ENCODE results near the gene PACSIN3. TPM values are rescaled to one million over a fixed set of nuclear protein-coding genes. Genes with fewer than 3 reads are reported as not detected.

PACSIN3 gene
- 37.0 and 37.8 TPM in 2 replicates for total RNA-seq

DNA sequence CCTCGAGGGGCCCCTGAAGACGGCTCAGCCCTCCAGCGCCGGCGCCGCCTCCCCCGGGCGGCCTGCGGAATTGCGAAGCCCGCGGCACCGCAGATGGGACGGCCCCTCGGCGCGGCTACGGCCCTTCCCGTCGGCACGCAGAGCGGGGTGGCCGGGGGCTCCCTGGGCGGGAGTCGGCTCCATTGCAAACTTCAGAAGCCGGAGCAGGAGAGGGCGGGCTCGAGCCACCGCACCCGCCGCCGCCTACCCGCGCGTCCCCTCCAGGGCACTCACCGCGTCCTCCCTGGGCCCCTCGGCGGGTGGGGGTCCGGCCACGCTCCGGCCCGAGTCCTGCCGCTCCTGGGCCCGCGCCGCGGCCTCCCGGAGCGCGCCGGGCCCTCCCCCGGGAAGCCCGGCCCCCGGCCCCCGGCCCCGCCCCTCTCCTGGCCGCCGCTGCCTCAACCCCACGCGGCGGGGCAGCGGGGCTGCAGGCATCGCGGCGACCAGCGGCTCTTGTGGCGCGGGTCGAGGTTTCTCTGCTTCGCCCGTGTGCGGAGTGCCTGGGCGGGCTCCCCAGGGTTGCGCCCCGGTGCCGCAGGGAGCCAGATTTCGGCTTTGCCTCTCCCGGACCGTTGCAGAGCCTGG, at the start of gene PACSIN3:
TSS of gene PACSIN3 (minus strand) at position 359 of the 624 bp plus-strand sequence. CDS start 3,707 bp downstream, outside the sequence.

DNA sequence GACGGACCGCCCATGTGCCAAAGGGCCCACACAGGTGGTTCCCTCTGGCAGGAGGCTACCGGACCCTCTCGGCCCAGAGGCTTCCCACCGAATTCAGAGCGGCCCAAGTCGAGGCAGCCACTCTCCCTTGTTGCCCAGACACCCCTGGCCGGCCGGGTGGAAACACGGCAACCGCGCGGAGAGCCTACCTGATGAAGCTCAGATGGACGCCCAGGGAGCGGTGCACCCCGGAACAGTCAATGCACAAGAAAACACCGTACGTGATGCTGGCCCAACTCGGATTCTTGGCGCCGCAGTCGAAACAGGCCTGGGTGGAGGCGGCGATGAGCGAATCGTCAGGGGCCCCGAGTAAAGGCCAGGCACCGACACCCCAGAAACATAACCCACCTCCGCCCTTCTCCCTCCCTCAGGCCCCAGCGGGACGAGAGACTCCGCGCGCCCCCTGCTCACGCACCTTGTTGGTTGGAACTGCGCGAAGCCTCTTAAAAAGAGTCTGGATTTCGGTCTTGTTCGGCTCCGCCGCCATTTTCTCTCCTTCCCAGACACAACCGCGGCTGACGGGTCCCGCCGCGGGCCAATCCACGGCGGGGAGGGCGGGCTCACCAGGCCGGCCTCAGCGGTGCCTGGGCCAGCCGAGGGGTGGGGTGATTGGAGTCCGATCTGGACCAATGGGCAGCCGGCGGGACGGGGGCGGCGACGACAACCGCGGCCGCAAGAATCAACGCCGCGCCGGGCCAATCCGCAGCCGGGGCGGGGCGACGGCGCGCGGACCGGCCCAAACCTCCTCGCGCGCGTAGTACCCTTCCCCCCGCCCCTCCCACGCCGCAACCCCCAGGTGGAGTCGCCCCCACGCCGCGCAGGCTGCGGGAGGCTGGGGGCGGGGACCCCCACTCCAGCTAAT, 9.7 kb downstream of the PACSIN3 start, which contains the start of gene ARFGAP2:
TSS of gene ARFGAP2 (minus strand) at position 552 of the 901 bp plus-strand sequence. CDS start at position 526, 26 bp downstream.

Small RNA genes lying within 50 kb of the gene (small RNA-seq; reads per million reads assigned to genes)
- gene MIR6745: not detected

Other genes with a start within 250 kb of the PACSIN3 start
- gene CSTPP1, start 249.7 kb downstream of the PACSIN3 start, total RNA-seq: 32.5 and 36.7 TPM in 2 replicates
- gene ARFGAP2, start 9.6 kb downstream of the PACSIN3 start, total RNA-seq: 172 and 210 TPM in 2 replicates
- gene DDB2, start 28.5 kb upstream of the PACSIN3 start, total RNA-seq: 35.5 and 40.9 TPM in 2 replicates
- gene ACP2, start 62.4 kb upstream of the PACSIN3 start, total RNA-seq: 35.7 and 37.3 TPM in 2 replicates
- gene NR1H3, start 71.6 kb upstream of the PACSIN3 start, total RNA-seq: 15.4 and 17.0 TPM in 2 replicates
- gene MADD, start 83.7 kb upstream of the PACSIN3 start, total RNA-seq: 25.8 and 30.1 TPM in 2 replicates
- not detected in 2 replicates for gene MYBPC3, start 166.3 kb upstream of the PACSIN3 start, total RNA-seq
- gene SPI1, start 192.1 kb upstream of the PACSIN3 start, total RNA-seq: not detected in 2 replicates
- 128 and 132 TPM in 2 replicates for gene SLC39A13, start 222.2 kb upstream of the PACSIN3 start, total RNA-seq
- 92.8 and 122 TPM in 2 replicates for gene PSMC3, start 240.0 kb upstream of the PACSIN3 start, total RNA-seq

All from hair follicle dermal papilla cell (primary cell).